ENCODE data around the gene RAPGEF2. TPM values are rescaled to one million over a fixed set of nuclear protein-coding genes. Genes with fewer than 3 reads are reported as not detected.

RAPGEF2 gene
- total and polyA plus RNA-seq, 3 donors from 2014 or later, result 18.1 to 51.4 (median 38.9) TPM

DNA sequence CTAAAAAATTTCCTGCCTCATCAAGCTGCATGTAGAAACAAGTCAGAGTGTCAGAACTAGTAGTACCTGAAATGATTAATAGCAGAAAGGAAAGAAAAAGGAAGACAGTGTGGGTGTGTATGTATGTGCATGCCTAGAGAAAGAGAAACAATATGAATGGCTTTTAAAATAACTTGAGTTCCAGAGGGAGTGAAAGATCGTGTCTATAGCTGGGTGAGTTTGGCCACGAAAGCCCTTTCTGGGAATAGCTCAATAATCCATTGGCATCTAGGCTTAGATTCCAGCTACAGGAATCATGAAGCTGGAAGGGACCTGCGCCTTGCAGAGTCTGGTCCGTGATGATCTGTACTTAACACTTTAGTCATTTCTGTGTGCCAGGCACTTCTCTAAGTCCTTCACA, 195.6 kb downstream of the RAPGEF2 start:
- intact Hi-C loops (cut with DNase I; ENCODE audit: low total_unique reads), result no loop called here
- DNase-seq, result no peak
- Histone ChIP-seq H3K4me3 (no peak overlapping the region), H3K27me3 (no peaks in the 10 kb centered on the region), H3K36me3 (ENCODE audit: low read depth, missing control alignments) (no peaks in the 10 kb centered on the region), H3K9me3 (no peaks in the 10 kb centered on the region), H3K4me1 (no peaks in the 10 kb centered on the region), H3K27ac (no peak overlapping the region)
- 58% methylated on average over 4 of the region's 4 CpGs for WGBS, 2 donors
- no peak for TF ChIP-seq POLR2A (IDR thresholded peaks at IDR 0.05)
- TF ChIP-seq, protein P1, sequence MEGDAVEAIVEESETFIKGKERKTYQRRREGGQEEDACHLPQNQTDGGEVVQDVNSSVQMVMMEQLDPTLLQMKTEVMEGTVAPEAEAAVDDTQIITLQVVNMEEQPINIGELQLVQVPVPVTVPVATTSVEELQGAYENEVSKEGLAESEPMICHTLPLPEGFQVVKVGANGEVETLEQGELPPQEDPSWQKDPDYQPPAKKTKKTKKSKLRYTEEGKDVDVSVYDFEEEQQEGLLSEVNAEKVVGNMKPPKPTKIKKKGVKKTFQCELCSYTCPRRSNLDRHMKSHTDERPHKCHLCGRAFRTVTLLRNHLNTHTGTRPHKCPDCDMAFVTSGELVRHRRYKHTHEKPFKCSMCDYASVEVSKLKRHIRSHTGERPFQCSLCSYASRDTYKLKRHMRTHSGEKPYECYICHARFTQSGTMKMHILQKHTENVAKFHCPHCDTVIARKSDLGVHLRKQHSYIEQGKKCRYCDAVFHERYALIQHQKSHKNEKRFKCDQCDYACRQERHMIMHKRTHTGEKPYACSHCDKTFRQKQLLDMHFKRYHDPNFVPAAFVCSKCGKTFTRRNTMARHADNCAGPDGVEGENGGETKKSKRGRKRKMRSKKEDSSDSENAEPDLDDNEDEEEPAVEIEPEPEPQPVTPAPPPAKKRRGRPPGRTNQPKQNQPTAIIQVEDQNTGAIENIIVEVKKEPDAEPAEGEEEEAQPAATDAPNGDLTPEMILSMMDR (IDR thresholded peaks at IDR 0.05), result no peak

DNA sequence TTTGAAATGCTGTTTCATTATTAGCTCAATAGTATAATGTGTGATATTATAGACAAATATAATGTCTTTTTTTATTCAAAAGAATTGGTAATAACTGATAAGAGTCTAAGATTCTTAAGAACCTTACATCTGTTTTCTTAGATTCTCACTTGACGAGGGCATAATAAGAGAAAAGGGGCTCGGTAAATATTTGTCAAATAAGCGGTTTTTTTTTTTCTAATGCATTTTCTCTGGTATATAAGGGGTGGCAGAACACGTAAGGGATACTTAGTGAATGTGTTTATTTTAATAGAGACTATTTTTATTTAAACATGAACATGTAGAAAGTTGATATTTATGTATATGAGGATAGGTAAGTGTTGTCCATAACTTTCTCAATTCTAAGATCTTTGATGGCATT, 200.6 kb downstream of the RAPGEF2 start:
- intact Hi-C loops (cut with DNase I; ENCODE audit: low total_unique reads), result no loop called here
- no peak for DNase-seq
- H3K27me3 ChIP-seq, result no peaks in the 10 kb centered on the region
- H3K36me3 ChIP-seq (ENCODE audit: low read depth, missing control alignments), result no peaks in the 10 kb centered on the region
- H3K4me1 ChIP-seq, result no peaks in the 10 kb centered on the region
- H3K4me3 ChIP-seq, result no peak overlapping the region
- H3K9me3 ChIP-seq, result no peaks in the 10 kb centered on the region
- no peak overlapping the region for H3K27ac ChIP-seq
- TF ChIP-seq POLR2A (IDR thresholded peaks at IDR 0.05), result no peak
- TF ChIP-seq, protein P1 (IDR thresholded peaks at IDR 0.05), result no peak
- 93 to 94% methylated on average over 4 of the region's 4 CpGs for WGBS, 2 donors

DNA sequence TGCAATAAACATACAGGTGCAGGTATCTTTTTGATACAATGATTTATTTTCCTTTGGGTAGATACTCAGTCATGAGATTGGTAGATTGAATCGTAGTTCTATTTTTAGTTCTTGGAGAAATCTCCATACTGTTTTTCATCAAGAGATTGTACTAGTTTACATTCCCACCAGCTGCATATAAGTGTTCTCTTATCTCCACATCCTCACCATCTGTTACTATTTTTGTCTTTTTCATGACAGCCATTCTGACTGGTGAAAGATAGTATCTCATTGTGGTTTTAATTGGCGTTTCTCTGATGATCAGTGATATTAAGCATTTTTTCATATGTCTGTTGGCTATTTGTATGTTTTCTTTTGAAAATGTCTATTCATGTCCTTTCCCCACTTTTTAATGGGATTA, 202.2 kb downstream of the RAPGEF2 start:
- Histone ChIP-seq H3K36me3 (ENCODE audit: low read depth, missing control alignments) (no peaks in the 10 kb centered on the region), H3K9me3 (no peaks in the 10 kb centered on the region), H3K4me1 (no peaks in the 10 kb centered on the region), H3K4me3 (no peak overlapping the region), H3K27ac (no peak overlapping the region), H3K27me3 (no peaks in the 10 kb centered on the region)
- WGBS, 2 donors, result 89 to 94% methylated on average over 2 of the region's 2 CpGs
- intact Hi-C loops (cut with DNase I; ENCODE audit: low total_unique reads), result no loop called here
- TF ChIP-seq POLR2A (IDR thresholded peaks at IDR 0.05), result no peak
- TF ChIP-seq, protein P1 (IDR thresholded peaks at IDR 0.05), result no peak
- no peak for DNase-seq

DNA sequence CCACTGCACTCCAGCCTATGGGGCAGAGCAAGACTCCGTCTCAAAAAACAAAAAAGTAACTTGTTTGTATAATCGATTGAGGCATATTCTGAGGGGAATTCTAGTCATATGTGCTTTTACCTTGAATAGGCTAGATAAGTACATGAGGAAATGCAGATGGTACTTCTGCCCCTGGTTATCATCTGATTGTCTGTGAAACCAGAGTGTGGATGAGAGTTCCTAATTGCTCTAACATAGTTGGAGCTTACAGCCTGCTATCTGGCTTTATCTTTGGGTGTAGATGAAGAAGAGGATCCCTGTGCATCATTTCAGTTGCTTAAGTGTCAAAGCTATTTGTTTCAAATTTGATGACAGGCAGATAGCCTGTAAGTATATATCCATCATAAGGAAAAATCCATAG, 205.1 kb downstream of the RAPGEF2 start:
- Histone ChIP-seq H3K9me3 (no peaks in the 10 kb centered on the region), H3K4me1 (no peaks in the 10 kb centered on the region), H3K27me3 (no peaks in the 10 kb centered on the region), H3K27ac (no peak overlapping the region), H3K4me3 (no peak overlapping the region), H3K36me3 (ENCODE audit: low read depth, missing control alignments) (no peaks in the 10 kb centered on the region)
- WGBS, 2 donors, result 85 to 88% methylated on average over 2 of the region's 2 CpGs
- no peak for TF ChIP-seq POLR2A (IDR thresholded peaks at IDR 0.05)
- TF ChIP-seq, protein P1 (IDR thresholded peaks at IDR 0.05), result no peak
- intact Hi-C loops (cut with DNase I; ENCODE audit: low total_unique reads), result no loop called here
- DNase-seq, result no peak

DNA sequence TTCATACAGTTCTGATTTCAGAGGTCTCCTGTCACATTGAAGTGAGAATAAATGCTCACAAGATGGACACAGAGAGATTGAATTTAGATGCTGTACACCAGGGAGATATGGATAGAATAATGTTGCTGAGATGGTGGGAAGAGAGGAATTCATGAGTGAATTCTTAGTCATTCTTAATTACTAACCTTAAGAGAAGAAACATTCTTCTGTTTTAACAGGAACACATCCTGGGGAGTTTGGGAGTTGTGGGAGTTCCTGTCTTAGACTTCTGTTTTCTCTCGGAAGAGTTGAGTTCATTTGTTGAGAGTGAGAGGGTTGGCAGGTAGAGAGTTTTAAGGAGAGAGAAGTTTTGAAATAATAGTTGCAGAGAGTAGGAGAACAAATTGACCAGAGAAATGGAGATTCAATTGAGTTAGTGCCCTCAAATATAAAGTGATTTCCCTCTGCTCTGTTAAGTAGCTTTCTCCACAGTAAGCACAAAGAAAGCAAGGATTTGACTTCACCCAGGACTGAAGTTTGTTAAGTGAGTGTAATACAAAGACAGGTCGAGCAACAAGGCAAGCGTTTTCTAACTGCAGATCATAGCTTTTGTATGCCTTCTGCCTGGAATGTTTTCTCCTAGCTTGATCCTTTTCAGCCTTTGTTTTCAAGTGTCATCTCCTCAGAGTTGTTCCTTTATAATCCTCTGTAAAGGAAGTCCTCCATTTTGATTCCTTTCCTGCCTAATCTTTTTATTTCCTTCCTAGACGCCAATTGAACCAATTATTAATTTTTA, 205.9 kb downstream of the RAPGEF2 start:
- intact Hi-C loops (cut with DNase I; ENCODE audit: low total_unique reads), result no loop called here
- H3K27ac ChIP-seq, result no peak overlapping the region

More for the DNA sequence above, 205.9 kb downstream of the RAPGEF2 start:
- H3K4me3 ChIP-seq, result no peak overlapping the region
- H3K9me3 ChIP-seq, result no peaks in the 10 kb centered on the region
- WGBS, 2 donors, result 69 to 78% methylated on average over 4 of the region's 4 CpGs
- H3K27me3 ChIP-seq, result no peaks in the 10 kb centered on the region
- no peaks in the 10 kb centered on the region for H3K4me1 ChIP-seq
- TF ChIP-seq POLR2A (IDR thresholded peaks at IDR 0.05), result no peak
- TF ChIP-seq, protein P1 (IDR thresholded peaks at IDR 0.05), result no peak
- DNase-seq, result no peak
- H3K36me3 ChIP-seq (ENCODE audit: low read depth, missing control alignments), result no peaks in the 10 kb centered on the region

Measured in testis (tissue), 3 donors.